Measurements from ENCODE around the gene SMYD3. TPM values are rescaled to one million over a fixed set of nuclear protein-coding genes. Genes with fewer than 3 reads are reported as not detected.

SMYD3 gene
- total and polyA plus RNA-seq, 2 of the 4 experiments (the other 2 are of a cell fraction) = 26.5 to 37.6 TPM

- ChIA-PET POLR2A (ENCODE audit: unreplicated experiment) (no interaction called here), CTCF (interaction anchor here (0.6 to 0.7 kb wide), 2 partner anchors 11 to 396 kb away, joined by 3 read pairs; no protein-coding TSS in a partner anchor)
- in situ Hi-C loops (cut with MboI; ENCODE audit: low sequenced_read_pairs) (no loop called here), intact Hi-C loops (cut with micrococcal nuclease) (no loop called here), dilution Hi-C loops (cut with HindIII; ENCODE audit: low sequenced_read_pairs, unreplicated experiment) (no loop called here)
- Histone ChIP-seq H3K27ac (ENCODE audit: insufficient read depth, low read length) (no peak overlapping the region), H4K20me1 (ENCODE audit: insufficient read depth, low read length) (no peaks in the 10 kb centered on the region), H3K14ac (replicated peaks; ENCODE audit: low read depth, low read length) (no peak overlapping the region), H3K4me1 (ENCODE audit: control insufficient read depth, insufficient read depth, low read length) (no peaks in the 10 kb centered on the region), H3K36me3 (ENCODE audit: control insufficient read depth, insufficient read depth, low read length) (0 out of 2 replicates have a peak, but pooled peaks cover 2% of the 10 kb centered on the region), H3K4ac (ENCODE audit: low read depth, low read length) (no peak overlapping the region), H3K4me3 (ENCODE audit: insufficient read depth, low read depth, low read length) (no peak overlapping the region), H3K27me3 (ENCODE audit: control insufficient read depth, insufficient read depth, low read length) (no peaks in the 10 kb centered on the region), H2AK9ac (replicated peaks; ENCODE audit: low read depth, low read length, poor library complexity) (no peak overlapping the region), H2AK5ac (ENCODE audit: low read depth, low read length) (no peak overlapping the region), H2BK15ac (ENCODE audit: low read depth, low read length) (no peak overlapping the region), H3K18ac (ENCODE audit: low read depth, low read length) (no peak overlapping the region), H3K9me3 (ENCODE audit: control insufficient read depth, insufficient read depth, low read length) (peaks cover 3% of the 10 kb centered on the region; the same call in 1 of the 2 replicates), H2AFZ (replicated peaks; ENCODE audit: low read length, poor library complexity) (no peak overlapping the region), H2BK5ac (ENCODE audit: low read depth, low read length, poor library complexity, severe bottlenecking) (no peak overlapping the region), H3K56ac (ENCODE audit: extremely low read depth, insufficient read depth, low read length) (no peak overlapping the region), H3K9me1 (ENCODE audit: insufficient read depth, low read length) (no peaks in the 10 kb centered on the region), H4K8ac (ENCODE audit: low read depth in 2 of 2, low read length in 2 of 2) (no peak overlapping the region), H2BK120ac (ENCODE audit: low read depth, low read length) (no peak overlapping the region), H3K23ac (ENCODE audit: low read depth, low read length) (no peak overlapping the region), H2BK20ac (ENCODE audit: low read depth, low read length) (no peak overlapping the region), H4K91ac (ENCODE audit: insufficient read depth, low read depth, low read length) (no peak overlapping the region), H3K4me2 (ENCODE audit: low read depth, low read length) (no peak overlapping the region), H3K9ac (ENCODE audit: low read depth, low read length) (no peak overlapping the region), H4K5ac (ENCODE audit: low read depth, low read length) (no peak overlapping the region), H3K79me1 (ENCODE audit: low read depth in 1 of 2, low read length in 2 of 2) (no peaks in the 10 kb centered on the region; a peak in 1 of 4 replicates)
- no peak for DNase-seq
- TF ChIP-seq MAZ (IDR thresholded peaks at IDR 0.05; ENCODE audit: borderline replicate concordance, low read depth, low read length) = no peak
- TF ChIP-seq RFX5 (IDR thresholded peaks at IDR 0.05; ENCODE audit: low read depth, low read length) = no peak
- TF ChIP-seq SMC3 (IDR thresholded peaks at IDR 0.05; ENCODE audit: low read depth, low read length) = no peak
- no CpG with 5 or more reads among the region's 4 CpGs for WGBS, 2 experiments (ENCODE audit: extremely low coverage in 2 of 2, insufficient read length in 1 of 2)
- ATAC-seq (ENCODE audit: low read depth) = no peak
- no TSS peak for BruUV-seq (replicated peaks)
Observed at GRCh38 chr1:246081138-246081702, 425.9 kb downstream of the SMYD3 start.
